ENCODE measurements around the gene POLE. TPM values are rescaled to one million over a fixed set of nuclear protein-coding genes. Genes with fewer than 3 reads are reported as not detected.

The POLE gene
- total RNA-seq, 2 experiments from 2014 or later = 112 to 114 TPM

DNA sequence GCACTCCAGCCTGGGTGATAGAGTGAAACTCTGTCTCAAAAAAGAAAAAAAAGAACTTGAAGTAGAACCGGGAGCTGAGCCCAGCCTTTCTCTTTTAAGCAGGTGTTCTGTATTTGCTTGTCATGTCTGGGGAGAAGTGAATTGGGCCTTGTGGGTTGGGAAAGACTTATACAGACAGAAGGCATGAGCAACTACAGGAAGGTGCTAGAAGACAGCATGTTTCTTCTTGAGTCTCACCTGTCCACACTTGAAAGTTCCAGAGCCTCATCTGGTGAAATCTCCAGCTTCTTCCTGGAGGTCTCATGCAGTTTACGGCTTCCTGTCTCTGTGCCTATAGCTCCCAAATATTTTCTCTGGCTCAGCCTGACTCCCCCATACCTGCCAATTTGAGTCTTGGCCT lies 26.0 kb upstream of the POLE start:
- Mint-ChIP-seq H3K4me3 (no peak overlapping the region), H3K27me3 (no peaks in the 10 kb centered on the region), H3K36me3 (peaks cover 29% of the 10 kb centered on the region), H3K4me1 (ENCODE audit: low read depth) (peaks cover 23% of the 10 kb centered on the region), H3K9me3 (peaks cover 4% of the 10 kb centered on the region), H3K27ac (no peak overlapping the region)
- ChIA-PET CTCF (interaction anchor here (0.8 kb wide), 1 partner anchor 17 kb away, joined by 3 read pairs; no protein-coding TSS in a partner anchor), POLR2A (no interaction called here)
- DNase-seq = no peak
- intact Hi-C loops (cut with micrococcal nuclease) = no loop called here

DNA sequence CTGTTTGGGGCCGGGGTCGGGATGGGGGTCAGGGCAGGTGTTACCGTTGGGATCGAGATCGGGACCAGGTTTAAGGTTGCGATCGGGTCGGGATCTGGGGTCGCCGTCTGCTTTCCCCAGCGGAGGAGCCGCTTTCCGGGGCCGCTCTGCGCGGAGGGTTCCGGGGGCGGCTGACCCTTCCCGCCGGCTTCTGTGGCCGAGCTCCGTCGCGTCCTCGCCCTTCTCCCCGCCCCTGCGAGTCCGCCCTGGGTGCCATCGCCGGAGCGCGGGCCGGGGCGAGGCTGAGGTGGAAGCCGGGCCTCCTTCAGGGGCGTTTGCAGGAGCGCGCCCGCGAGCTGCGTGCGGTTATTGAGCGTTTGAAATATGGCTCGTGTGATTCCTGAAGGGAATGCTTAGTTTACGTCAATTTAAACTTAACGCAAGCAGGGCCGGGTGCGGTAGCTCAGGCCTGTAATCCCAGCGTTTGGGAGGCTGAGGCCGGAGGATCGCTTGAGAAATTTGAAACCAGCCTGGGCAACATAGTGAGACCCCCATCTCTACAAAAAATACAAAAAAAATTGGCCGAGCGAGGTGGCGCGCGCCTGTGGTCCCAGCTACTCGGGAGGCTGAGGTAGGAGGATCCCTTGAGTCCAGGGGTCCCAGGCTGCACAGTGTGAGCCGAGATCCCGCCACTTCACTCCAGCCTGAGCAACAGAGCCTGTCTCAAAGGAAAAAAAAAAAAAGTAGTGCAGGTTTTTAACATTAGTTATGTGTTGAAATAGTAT lies 24.1 kb upstream of the POLE start:
- H3K4me3 Mint-ChIP-seq = peak overlapping the region; percentile 81
- peaks cover 23% of the 10 kb centered on the region for H3K4me1 Mint-ChIP-seq (ENCODE audit: low read depth)
- no peaks in the 10 kb centered on the region for H3K27me3 Mint-ChIP-seq
- H3K9me3 Mint-ChIP-seq = peaks cover 11% of the 10 kb centered on the region
- peak; percentile 44 for DNase-seq
- ChIA-PET CTCF (interaction anchor here (0.7 kb wide), 1 partner anchor 58 kb away, joined by 3 read pairs; no protein-coding TSS in a partner anchor), POLR2A (interaction anchor here (1.0 to 2.2 kb wide), 4 partner anchors 10 to 49 kb away, joined by 3 to 12 read pairs (median 4); no protein-coding TSS in a partner anchor)
- intact Hi-C loops (cut with micrococcal nuclease) = loop anchor here (2.0 kb wide), 1 partner anchor 326 kb away; the partner anchor contains the start of gene ZNF84
- peak overlapping the region; percentile 54 for H3K27ac Mint-ChIP-seq
- H3K36me3 Mint-ChIP-seq = peaks cover 28% of the 10 kb centered on the region

DNA sequence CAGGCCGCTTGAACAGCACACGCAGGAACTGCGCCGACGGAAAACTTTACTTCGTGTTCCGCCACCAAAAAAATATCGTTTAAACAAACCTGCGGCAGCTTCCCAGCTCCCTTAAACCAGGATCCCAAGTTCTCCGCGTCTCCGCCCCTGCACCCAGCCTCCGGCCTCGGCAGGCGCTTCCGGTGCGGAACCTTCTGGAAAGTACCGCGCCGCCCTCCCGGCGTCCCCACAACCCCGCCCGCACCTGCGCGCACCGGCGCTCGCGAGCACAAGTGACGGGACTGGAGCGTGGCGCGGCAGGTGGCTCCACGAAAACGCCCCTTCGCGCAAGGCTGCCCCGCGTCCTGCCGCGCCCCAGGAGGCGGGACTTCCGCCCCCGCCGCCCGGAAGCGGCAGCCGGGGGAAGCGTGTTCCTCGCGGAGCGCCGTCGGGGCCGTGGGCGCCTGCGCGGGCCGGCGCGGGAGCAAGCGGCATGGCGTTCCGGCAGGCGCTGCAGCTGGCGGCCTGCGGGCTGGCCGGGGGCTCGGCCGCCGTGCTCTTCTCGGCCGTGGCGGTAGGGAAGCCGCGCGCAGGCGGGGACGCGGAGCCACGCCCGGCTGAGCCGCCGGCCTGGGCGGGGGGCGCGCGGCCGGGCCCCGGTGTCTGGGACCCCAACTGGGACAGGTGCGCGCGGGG lies 23.4 kb upstream of the POLE start, which contains the start of gene PGAM5:
Gene PGAM5 (plus strand): TSS at position 438 of the 675 bp plus-strand sequence. CDS start 35 bp downstream, at position 473.
- intact Hi-C loops (cut with micrococcal nuclease) = loop anchor here (1.0 to 2.0 kb wide), 4 partner anchors 23 to 370 kb away; partner anchors contain the start of genes POLE, PXMP2, ZNF140 and ZNF84
- peaks cover 11% of the 10 kb centered on the region for H3K9me3 Mint-ChIP-seq
- DNase-seq = peak; percentile 93
- peaks cover 28% of the 10 kb centered on the region for H3K36me3 Mint-ChIP-seq
- ChIA-PET CTCF (interaction anchor here (0.6 to 0.7 kb wide), 2 partner anchors 58 to 194 kb away, joined by 3 read pairs; no protein-coding TSS in a partner anchor), POLR2A (interaction anchor here (0.6 to 2.2 kb wide), 5 partner anchors 11 to 50 kb away, joined by 3 to 12 read pairs (median 3); no protein-coding TSS in a partner anchor)
- peak within 1 kb of the TSS; percentile 86 for H3K27ac Mint-ChIP-seq
- peak within 1 kb of the TSS; percentile 83 for H3K4me3 Mint-ChIP-seq
- peaks cover 23% of the 10 kb centered on the region for H3K4me1 Mint-ChIP-seq (ENCODE audit: low read depth)
- H3K27me3 Mint-ChIP-seq = no peaks in the 10 kb centered on the region

DNA sequence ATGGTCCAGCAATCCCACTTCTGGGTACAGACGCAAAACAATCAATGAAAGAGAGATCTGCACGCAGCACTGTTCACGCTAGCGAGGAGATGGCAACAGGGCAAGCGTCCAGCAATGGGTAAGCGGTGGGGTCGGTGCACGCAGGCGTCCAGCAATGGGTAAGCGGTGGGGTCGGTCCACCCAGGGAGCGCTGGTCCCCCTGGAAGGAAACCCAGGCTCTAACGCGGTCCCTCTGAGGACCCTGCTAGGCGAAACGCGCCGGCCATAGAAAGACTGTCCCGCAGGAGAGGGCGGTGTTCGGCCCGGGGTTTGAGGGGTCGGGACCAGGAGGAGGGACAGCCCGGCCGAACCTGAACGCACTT lies 22.9 kb upstream of the POLE start:
- CTCF ChIA-PET = interaction anchor here (0.6 kb wide), 1 partner anchor 195 kb away, joined by 3 read pairs; no protein-coding TSS in a partner anchor
- Mint-ChIP-seq H3K36me3 (peaks cover 27% of the 10 kb centered on the region), H3K4me3 (peak overlapping the region; percentile 83), H3K9me3 (peaks cover 11% of the 10 kb centered on the region), H3K27me3 (no peaks in the 10 kb centered on the region), H3K4me1 (ENCODE audit: low read depth) (peaks cover 23% of the 10 kb centered on the region), H3K27ac (peak overlapping the region; percentile 86)
- intact Hi-C loops (cut with micrococcal nuclease) = loop anchor here (1.0 to 2.0 kb wide), 4 partner anchors 23 to 370 kb away; partner anchors contain the start of genes POLE, PXMP2, ZNF140 and ZNF84
- POLR2A ChIA-PET = interaction anchor here (0.6 to 2.2 kb wide), 5 partner anchors 11 to 50 kb away, joined by 3 to 12 read pairs (median 3); partner anchors contain the start of gene POLE
- peak; percentile 22 for DNase-seq

DNA sequence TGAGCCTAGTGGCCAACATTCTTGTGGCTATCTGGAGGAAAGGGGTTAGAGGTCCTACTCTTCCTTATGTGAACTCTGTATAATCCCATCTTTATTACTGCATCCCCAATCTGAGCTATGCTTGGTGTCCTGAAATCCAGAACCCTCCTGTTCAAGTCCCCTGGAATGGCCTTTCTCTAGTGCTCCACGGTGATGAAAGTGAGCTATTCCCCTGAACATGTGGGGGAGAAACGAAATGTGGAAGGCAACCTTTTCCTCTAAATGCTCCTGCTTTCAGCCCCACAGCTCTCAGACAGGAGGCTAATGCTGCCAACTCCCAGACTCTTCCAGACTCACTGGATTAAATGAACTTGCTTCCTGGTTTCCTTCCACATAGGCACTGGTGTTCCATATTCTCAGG lies 21.0 kb upstream of the POLE start:
- DNase-seq = no peak
- Mint-ChIP-seq H3K36me3 (peaks cover 26% of the 10 kb centered on the region), H3K27me3 (no peaks in the 10 kb centered on the region), H3K4me3 (no peak overlapping the region), H3K4me1 (ENCODE audit: low read depth) (peaks cover 14% of the 10 kb centered on the region), H3K27ac (no peak overlapping the region), H3K9me3 (peaks cover 11% of the 10 kb centered on the region)
- ChIA-PET POLR2A (interaction anchor here (0.9 kb wide), 1 partner anchor 33 kb away, joined by 3 read pairs; no protein-coding TSS in a partner anchor), CTCF (no interaction called here)
- intact Hi-C loops (cut with micrococcal nuclease) = no loop called here

DNA sequence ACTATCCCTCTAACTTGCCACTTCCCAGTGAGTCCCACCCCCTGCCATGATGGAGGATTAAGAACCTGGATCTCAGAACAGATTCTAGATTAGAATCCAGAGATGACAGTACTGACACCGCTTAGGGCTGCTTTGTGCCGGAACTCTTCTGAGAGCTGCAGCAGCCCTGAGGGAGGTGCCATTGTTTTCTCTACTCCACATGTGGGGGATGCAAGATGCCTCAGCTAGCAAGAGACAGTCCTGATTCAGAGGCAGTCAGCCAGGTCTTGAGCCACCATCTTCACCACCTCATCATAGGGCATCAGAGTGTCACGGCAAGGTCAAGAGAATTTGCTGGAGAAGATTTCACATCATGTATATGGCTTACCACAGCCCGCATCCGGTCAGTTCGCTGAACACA lies 20.1 kb upstream of the POLE start:
- Mint-ChIP-seq H3K9me3 (peaks cover 11% of the 10 kb centered on the region), H3K27me3 (no peaks in the 10 kb centered on the region), H3K27ac (no peak overlapping the region), H3K4me1 (ENCODE audit: low read depth) (peaks cover 7% of the 10 kb centered on the region), H3K36me3 (peaks cover 26% of the 10 kb centered on the region), H3K4me3 (no peak overlapping the region)
- ChIA-PET CTCF (no interaction called here), POLR2A (no interaction called here)
- DNase-seq = no peak
- intact Hi-C loops (cut with micrococcal nuclease) = no loop called here

DNA sequence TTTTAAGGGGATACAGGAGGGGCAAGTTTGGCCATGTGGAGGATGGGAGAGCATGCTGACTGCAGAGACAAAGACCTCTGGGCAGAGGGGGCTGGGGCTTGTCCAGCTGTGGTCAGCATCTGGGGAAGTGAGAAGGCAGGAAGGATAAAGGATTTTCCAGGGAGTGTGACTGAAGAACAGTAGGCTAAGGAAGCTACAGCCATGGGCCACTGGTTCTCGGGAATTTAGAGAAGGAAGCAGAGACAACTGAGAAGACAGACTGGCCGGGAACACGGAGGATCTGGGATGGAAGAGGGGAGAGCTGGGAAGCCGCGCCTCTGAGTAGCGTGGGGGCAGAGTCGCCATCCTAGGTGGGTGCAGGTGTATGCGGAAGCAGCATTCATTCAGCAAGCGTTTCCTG lies 16.5 kb upstream of the POLE start:
- Mint-ChIP-seq H3K27me3 (no peaks in the 10 kb centered on the region), H3K4me3 (no peak overlapping the region), H3K4me1 (ENCODE audit: low read depth) (peaks cover 2% of the 10 kb centered on the region), H3K36me3 (peaks cover 34% of the 10 kb centered on the region), H3K9me3 (peaks cover 11% of the 10 kb centered on the region), H3K27ac (no peak overlapping the region)
- DNase-seq = no peak
- ChIA-PET CTCF (no interaction called here), POLR2A (no interaction called here)
- intact Hi-C loops (cut with micrococcal nuclease) = no loop called here

DNA sequence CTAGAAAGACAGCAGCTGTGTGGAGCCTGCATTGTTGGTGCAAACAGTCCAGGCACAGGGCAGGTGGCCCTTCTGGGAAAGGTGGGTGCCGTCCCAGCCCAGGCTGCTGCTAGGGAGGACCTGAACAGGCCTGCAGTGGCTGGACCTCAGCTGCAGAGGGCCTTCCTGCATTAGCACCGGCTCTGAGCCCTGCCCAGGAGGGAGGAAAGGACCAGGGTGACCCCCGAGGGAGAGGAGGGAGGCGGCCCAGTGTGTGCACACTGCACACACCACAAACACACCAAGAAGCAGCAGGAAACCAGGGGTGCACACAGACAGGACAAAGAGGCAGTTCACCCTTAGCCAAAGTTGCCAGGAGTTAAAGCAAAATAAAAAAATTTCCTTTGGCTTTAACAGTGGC lies 15.5 kb upstream of the POLE start:
- ChIA-PET CTCF (no interaction called here), POLR2A (no interaction called here)
- intact Hi-C loops (cut with micrococcal nuclease) = no loop called here

DNA sequence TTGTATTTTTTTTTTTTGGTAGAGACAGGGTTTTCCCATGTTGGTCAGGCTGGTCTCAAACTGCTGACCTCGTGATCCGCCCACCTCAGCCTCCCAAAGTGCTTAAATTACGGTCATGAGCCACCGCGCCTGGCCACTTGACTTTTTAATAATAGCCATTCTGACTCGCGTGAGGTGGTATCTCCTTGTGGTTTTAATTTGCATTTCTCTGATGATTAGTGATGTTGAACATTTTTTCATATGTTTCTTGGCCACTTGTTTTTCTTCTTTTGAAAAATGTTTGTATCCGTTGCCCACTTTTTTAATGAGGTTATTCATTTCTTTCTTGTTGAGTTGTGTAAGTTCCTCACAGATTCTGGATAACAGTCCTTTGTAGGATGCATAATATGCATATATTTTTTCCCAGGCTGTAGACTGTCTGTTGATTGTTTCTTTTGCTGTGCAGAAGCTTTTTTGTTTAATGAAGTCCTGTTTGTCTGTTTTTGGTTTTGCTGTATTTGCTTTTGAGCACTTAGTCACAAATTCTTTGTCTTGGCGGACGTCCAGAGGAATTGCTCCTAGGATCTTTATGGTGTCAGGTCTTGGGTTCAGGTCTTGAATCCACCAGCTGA lies 13.2 kb upstream of the POLE start:
- intact Hi-C loops (cut with micrococcal nuclease) = no loop called here
- ChIA-PET CTCF (no interaction called here), POLR2A (interaction anchor here (0.6 kb wide), 1 partner anchor 40 kb away, joined by 4 read pairs; no protein-coding TSS in a partner anchor)
- Mint-ChIP-seq H3K36me3 (peaks cover 34% of the 10 kb centered on the region), H3K4me3 (no peak overlapping the region), H3K9me3 (no peaks in the 10 kb centered on the region), H3K27me3 (no peaks in the 10 kb centered on the region), H3K4me1 (ENCODE audit: low read depth) (peaks cover 2% of the 10 kb centered on the region), H3K27ac (no peak overlapping the region)
- no peak for DNase-seq

More for the DNA sequence above, 15.5 kb upstream of the POLE start:
- no peak overlapping the region for H3K27ac Mint-ChIP-seq
- DNase-seq = no peak
- no peaks in the 10 kb centered on the region for H3K27me3 Mint-ChIP-seq
- H3K36me3 Mint-ChIP-seq = peaks cover 32% of the 10 kb centered on the region
- peaks cover 2% of the 10 kb centered on the region for H3K4me1 Mint-ChIP-seq (ENCODE audit: low read depth)
- peaks cover 5% of the 10 kb centered on the region for H3K9me3 Mint-ChIP-seq
- H3K4me3 Mint-ChIP-seq = no peak overlapping the region

DNA sequence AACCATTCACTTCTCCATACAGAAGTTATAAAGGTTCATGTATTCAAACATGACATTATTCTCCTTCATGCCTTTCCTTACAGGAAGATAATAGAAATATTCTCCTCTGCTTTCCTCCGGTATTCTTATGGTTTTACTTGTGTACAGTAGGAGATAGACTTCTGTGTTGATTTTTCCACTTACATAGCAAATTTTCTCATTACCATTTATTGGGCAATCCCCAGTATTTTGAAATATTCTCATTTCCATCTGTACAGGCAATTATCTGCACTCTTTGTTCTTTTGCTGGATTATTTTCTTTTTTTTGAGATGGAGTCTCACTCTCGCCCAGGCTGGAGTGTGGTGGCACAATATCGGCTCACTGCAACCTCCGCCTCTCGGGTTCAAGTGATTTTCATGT lies 11.2 kb upstream of the POLE start:
- Mint-ChIP-seq H3K27ac (no peak overlapping the region), H3K36me3 (peaks cover 26% of the 10 kb centered on the region), H3K9me3 (no peaks in the 10 kb centered on the region), H3K4me3 (no peak overlapping the region), H3K4me1 (ENCODE audit: low read depth) (peaks cover 2% of the 10 kb centered on the region), H3K27me3 (no peaks in the 10 kb centered on the region)
- ChIA-PET CTCF (no interaction called here), POLR2A (interaction anchor here (0.7 kb wide), 1 partner anchor 100 kb away, joined by 3 read pairs; no protein-coding TSS in a partner anchor)
- DNase-seq = no peak
- intact Hi-C loops (cut with micrococcal nuclease) = no loop called here

DNA sequence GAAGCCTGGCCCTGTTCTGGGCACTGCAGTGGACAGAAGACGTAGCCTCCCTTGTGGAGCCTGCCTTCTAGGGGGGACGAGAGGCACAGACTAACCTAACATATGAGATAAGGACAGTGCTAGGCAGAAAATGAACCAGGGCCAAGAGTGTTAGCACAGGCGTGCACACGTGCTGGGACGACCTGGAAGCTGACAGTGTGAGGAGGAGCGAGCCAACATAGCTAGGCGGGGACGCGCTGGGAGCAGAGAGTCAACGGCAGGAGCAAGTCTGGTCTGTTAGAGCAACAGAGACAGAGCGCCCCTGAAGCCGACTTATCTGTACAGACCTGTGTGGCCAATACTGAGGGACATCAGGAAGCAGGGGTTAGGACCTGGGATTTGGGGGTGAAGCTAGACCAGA lies 8.3 kb upstream of the POLE start:
- H3K9me3 Mint-ChIP-seq = no peaks in the 10 kb centered on the region

More for the DNA sequence above, 8.3 kb upstream of the POLE start:
- Mint-ChIP-seq H3K27me3 (no peaks in the 10 kb centered on the region), H3K4me1 (ENCODE audit: low read depth) (peaks cover 2% of the 10 kb centered on the region), H3K36me3 (peaks cover 27% of the 10 kb centered on the region), H3K27ac (no peak overlapping the region), H3K4me3 (no peak overlapping the region)
- CTCF ChIA-PET = no interaction called here
- POLR2A ChIA-PET = interaction anchor here (1.2 kb wide), 1 partner anchor 15 kb away, joined by 3 read pairs; the partner anchor contains the start of gene PGAM5
- no peak for DNase-seq
- intact Hi-C loops (cut with micrococcal nuclease) = no loop called here
